Testis (tissue), 3 donors: Measurements from ENCODE around the gene RERE. TPM values are rescaled to one million over a fixed set of nuclear protein-coding genes. Genes with fewer than 3 reads are reported as not detected.

Experiments used
- DNase-seq: peaks from one replicate; pipeline ENCODE4 v3.0.0-alpha.2; 2019
- H3K27ac ChIP-seq, 2 donors: fragments of 200-600 bp; sonication (generic); one replicate each; pipeline ENCODE4 v1.5.1; 2019
- H3K27me3 ChIP-seq: fragments of 200-600 bp; sonication (generic); one replicate; pipeline ENCODE4 v1.5.1; 2019
- H3K36me3 ChIP-seq: fragments of 200-600 bp; sonication (generic); one replicate; pipeline ENCODE4 v1.5.1; 2017; ENCODE audit warnings: low read depth; ENCODE audit errors: missing control alignments
- H3K4me1 ChIP-seq: fragments of 200-600 bp; sonication (generic); one replicate; pipeline ENCODE4 v1.5.1; 2019
- H3K4me3 ChIP-seq, 2 donors: fragments of 200-600 bp; sonication (generic); one replicate each; pipeline ENCODE4 v1.5.1; 2017 to 2019
- H3K9me3 ChIP-seq: fragments of 200-600 bp; sonication (generic); one replicate; pipeline ENCODE4 v1.5.1; 2017
- CTCF ChIP-seq, 3 experiments: fragments of 450-650 bp in 2 of 3; fragments of 200-600 bp in 1 of 3; sonication (generic) in 1 of 3; IDR thresholded peaks; one replicate each; pipeline ENCODE4 v1.5.1; 2016 to 2019; ENCODE audit warnings: antibody characterized with exemption in 3 of 3, mild to moderate bottlenecking in 2 of 3, moderate library complexity in 1 of 3
- POLR2A ChIP-seq: fragments of 450-650 bp; IDR thresholded peaks from one replicate; pipeline ENCODE4 v1.6.1; 2017; ENCODE audit warnings: antibody characterized with exemption, mild to moderate bottlenecking, moderate library complexity
- WGBS, 2 donors: methylation state at CpG; one replicate each; pipeline ENCODE4 v1.1.5; 2018; 5-methylcytosine and 5-hydroxymethylcytosine counted together
- intact Hi-C: fragments of 100-400 bp; cut with DNase I; formaldehyde crosslinking; loops from one replicate; pipeline ENCODE4 v1.15.1; 2023; ENCODE audit warnings: low total_unique reads
- polyA plus RNA-seq: library from polyadenylated mRNA; stranded (reverse); fragments of 350-450 nt; fragmentation: Illumina TruSeq; extraction: RNeasy Lipid Tissue Mini Kit (QIAGEN cat#74804); gene quantifications from one replicate; pipeline ENCODE4 v1.2.3, GENCODE V29; 2014; ENCODE audit warnings: low read depth, low replicate concordance; ENCODE audit not compliant: insufficient read depth
- total RNA-seq, 2 donors: library from RNA; depleted of rRNA; stranded (reverse); fragments of >200 nt; gene quantifications; one replicate each; pipeline ENCODE4 v1.2.3, GENCODE V29; 2016

RERE gene
- total and polyA plus RNA-seq, 3 donors from 2014 or later: 90.8 to 229 (median 203) TPM

- Histone ChIP-seq H3K4me1 (peaks cover 28% of the 10 kb centered on the region), H3K27ac (no peak overlapping the region), H3K27me3 (no peaks in the 10 kb centered on the region), H3K9me3 (no peaks in the 10 kb centered on the region), H3K4me3 (no peak overlapping the region), H3K36me3 (no peaks in the 10 kb centered on the region)
- no peak for TF ChIP-seq CTCF (IDR thresholded peaks at IDR 0.05)
- TF ChIP-seq POLR2A: no peak
- WGBS, 2 donors: 26 to 48% methylated on average over 5 of the region's 5 CpGs
- intact Hi-C loops: no loop called here
- DNase-seq: peak; percentile 74
Observed at GRCh38 chr1:8660411-8660828, 157.0 kb downstream of the RERE start.

GRCh38 chr1:8659593-8659992, 157.8 kb downstream of the RERE start:
- Histone ChIP-seq H3K9me3 (no peaks in the 10 kb centered on the region), H3K4me1 (peaks cover 28% of the 10 kb centered on the region), H3K4me3 (no peak overlapping the region), H3K27ac (no peak overlapping the region), H3K27me3 (no peaks in the 10 kb centered on the region), H3K36me3 (no peaks in the 10 kb centered on the region)
- DNase-seq: no peak
- TF ChIP-seq CTCF (IDR thresholded peaks at IDR 0.05): no peak
- intact Hi-C loops: no loop called here

DNA sequence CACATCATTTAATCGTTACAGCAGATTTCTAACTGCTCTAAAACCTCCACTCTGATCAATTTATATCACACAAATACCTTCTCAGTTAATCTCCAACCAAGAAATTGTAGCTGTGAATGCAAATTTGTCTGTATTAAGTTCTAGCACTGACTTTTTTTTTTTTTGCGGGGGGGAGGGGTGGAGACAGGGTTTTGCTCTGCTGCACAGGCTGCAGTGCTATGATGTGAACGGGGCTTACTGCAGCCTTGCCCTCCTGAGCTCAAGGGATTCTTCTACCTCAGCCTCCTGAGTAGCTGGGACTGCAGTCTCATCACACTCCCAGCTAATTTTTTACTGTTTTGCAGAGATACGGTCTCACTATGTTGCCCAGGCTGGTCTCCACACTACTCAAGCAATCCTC, 163.6 kb downstream of the RERE start:
- Histone ChIP-seq H3K9me3 (no peaks in the 10 kb centered on the region), H3K27ac (no peak overlapping the region), H3K4me1 (peaks cover 27% of the 10 kb centered on the region), H3K36me3 (no peaks in the 10 kb centered on the region), H3K4me3 (no peak overlapping the region), H3K27me3 (no peaks in the 10 kb centered on the region)
- DNase-seq: no peak
- intact Hi-C loops: no loop called here
- WGBS, 2 donors: 68 to 80% methylated on average over 4 of the region's 4 CpGs
- TF ChIP-seq CTCF (IDR thresholded peaks at IDR 0.05) (no peak), POLR2A (no peak)

- Histone ChIP-seq H3K4me3 (no peak overlapping the region), H3K27ac (peak overlapping the region; percentile 33 to 76), H3K4me1 (peaks cover 27% of the 10 kb centered on the region), H3K27me3 (no peaks in the 10 kb centered on the region), H3K36me3 (no peaks in the 10 kb centered on the region), H3K9me3 (no peaks in the 10 kb centered on the region)
- intact Hi-C loops: no loop called here
- TF ChIP-seq POLR2A: no peak
- TF ChIP-seq CTCF (IDR thresholded peaks at IDR 0.05): no peak
- 37 to 39% methylated on average over 7 of the region's 7 CpGs for WGBS, 2 donors
- DNase-seq: peak; percentile 44
Observed at GRCh38 chr1:8652467-8653046, 164.9 kb downstream of the RERE start.

- peak overlapping the region; percentile 33 to 76 for H3K27ac ChIP-seq
- no peaks in the 10 kb centered on the region for H3K36me3 ChIP-seq
- H3K4me3 ChIP-seq: no peak overlapping the region
- intact Hi-C loops: no loop called here
- H3K9me3 ChIP-seq: no peaks in the 10 kb centered on the region
- H3K4me1 ChIP-seq: peaks cover 27% of the 10 kb centered on the region
- no peaks in the 10 kb centered on the region for H3K27me3 ChIP-seq
- 49 to 59% methylated on average over 2 of the region's 2 CpGs for WGBS, 2 donors
- no peak for TF ChIP-seq POLR2A
- TF ChIP-seq CTCF (IDR thresholded peaks at IDR 0.05): no peak
- DNase-seq: no peak
Observed at GRCh38 chr1:8651962-8652361, 165.5 kb downstream of the RERE start.
